GM21423 (cell line): ENCODE results near the gene PRSS16.
"Not testable (repeated sequence)": the region's sequence is repeated elsewhere in the genome, so short reads cannot be mapped to it uniquely, and the experiment has no call there.

Experiments
- ATAC-seq: cut with Tn5 transposase; IDR thresholded peaks from one replicate; pipeline ENCODE4 v1.9.1; 2021; ENCODE audit warnings: mild to moderate bottlenecking, moderate library complexity; ENCODE audit not compliant: unreplicated experiment

PRSS16 gene

GRCh38 chr6:27241443-27241842 is 6.1 kb upstream of the PRSS16 start:
- ATAC-seq, result no peak

DNA sequence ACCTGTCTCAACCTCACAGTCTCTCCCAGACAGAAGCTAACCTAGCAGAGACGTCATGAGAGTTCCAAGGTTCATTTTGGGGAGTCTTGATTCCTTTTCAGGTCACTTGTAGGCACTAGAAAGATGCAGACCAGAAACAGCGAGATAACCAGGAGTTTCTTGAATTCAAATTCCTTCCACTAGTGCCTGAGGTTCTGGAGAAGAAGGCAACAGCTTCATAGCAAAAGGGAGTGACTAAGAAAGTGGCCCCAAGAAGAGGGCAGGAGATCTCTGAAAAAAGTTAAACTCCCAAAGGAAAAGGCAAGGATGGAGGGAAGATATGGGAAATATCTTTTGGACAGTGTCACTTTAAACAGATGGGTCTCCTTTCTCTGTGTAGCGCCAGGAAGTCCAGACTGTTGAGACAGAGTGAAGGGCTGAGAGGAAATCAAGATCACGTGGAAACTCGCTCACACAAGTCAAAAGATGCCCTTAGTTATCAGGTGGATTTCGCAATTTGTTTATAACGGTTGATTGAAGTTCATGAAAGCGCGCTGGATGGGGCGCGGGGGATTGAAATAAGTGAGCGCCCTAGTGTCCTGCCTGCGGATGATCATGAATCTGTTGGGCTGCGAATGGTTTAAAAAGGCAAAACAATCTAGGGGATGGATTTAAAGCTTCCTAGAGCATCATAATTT is 4.8 kb upstream of the PRSS16 start:
- no peak for ATAC-seq

- ATAC-seq, result no peak
Observed at GRCh38 chr6:27248783-27249182, 1.3 kb downstream of the PRSS16 start.

GRCh38 chr6:27250277-27251111 is 3.0 kb downstream of the PRSS16 start:
- ATAC-seq, result no peak

GRCh38 chr6:27251112-27251605 is 3.7 kb downstream of the PRSS16 start:
- peak; percentile 50 for ATAC-seq

DNA sequence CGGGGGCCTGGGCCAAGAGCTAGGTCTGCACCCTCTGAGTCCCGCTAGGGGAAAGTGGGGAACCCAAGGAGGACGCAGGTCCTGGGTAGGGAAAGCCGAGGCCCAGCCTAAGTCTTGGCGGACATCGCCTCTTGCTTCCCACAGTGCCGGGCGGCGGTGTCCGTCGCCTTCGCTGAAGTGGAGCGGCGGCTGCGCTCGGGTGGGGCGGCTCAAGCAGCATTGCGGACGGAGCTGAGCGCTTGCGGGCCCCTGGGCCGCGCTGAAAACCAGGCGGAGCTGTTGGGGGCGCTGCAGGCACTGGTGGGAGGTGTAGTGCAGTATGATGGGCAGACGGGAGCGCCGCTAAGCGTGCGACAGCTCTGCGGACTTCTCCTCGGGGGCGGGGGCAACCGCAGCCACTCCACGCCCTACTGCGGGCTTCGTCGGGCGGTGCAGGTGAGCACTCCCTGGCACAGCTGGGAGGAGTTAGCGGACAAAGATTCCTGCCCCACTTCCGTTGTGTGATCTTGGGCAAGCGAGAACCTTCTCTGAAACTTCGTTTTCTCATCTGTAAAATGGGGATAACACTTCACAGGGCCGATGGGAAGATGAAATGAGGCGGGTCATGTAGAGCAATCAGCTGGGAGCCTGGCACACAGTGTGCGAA is 4.2 kb downstream of the PRSS16 start:
- ATAC-seq, result peak; percentile 64

GRCh38 chr6:27254566-27254965 is 7.1 kb downstream of the PRSS16 start:
- no peak for ATAC-seq

DNA sequence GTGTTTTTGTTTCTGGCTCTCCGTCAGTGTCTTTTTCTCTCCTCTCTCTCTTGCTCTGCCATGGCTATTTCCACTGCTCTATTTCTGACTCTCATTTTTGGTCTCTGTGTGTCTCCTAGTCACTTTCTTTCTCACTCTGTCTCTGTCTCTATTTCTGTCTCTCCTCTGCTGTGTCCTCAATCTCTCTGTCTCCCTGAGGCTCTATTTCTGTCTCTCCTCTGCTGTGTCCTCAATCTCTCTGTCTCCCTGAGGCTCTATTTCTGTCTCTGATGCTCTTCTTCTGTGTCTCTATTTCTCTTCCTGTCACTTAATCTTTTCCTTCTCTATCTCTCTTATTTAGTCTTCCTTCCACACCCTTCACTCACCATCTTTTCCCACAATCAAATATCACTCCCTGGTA is 8.4 kb downstream of the PRSS16 start:
- no peak for ATAC-seq

- ATAC-seq, result no peak
Observed at GRCh38 chr6:27260369-27260768, 12.9 kb downstream of the PRSS16 start.

DNA sequence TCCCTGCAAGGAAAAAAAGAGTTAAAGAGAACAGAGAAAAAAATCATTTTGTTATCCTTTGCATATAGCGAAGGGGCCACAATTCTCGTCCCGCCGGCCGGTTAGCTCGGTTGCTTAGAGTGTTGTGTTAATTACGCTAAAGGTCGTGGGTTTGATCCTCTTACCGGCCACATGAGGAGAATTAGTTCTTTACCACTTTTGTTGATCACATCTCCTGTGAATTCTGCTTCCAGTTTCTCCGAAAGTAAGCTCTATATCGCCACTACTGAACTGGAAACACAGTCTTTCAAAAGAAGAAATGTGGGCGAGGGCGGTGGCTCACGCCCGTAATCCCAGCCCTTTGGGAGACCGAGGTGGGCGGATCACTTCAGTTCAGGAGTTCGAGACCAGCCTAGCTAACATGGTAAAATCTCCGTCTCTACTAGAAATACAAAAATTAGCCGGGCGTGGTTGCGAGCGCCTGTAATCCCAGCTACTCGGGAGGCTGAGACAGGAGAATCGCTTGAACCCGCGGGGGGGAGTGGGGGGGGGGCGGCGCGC is 13.4 kb downstream of the PRSS16 start:
- no peak for ATAC-seq

DNA sequence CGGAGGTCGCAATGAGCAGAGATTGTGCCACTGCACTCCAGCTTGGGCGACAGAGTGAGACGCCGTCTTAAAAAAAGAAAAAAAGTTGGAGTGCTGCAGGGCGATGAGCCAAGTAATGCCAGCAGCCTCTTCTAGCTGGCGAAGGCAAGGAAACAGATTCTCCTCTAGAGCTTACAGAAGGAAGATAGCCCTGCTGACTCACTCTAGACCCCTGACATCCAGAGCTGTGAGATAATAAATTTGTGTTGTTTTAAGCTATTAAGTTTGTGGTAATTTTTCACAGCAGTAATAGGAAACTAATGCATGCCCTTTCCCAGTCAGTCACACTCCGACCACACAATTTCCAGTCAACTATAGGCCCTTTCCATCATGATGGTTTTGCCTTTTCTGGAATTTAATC is 16.4 kb downstream of the PRSS16 start:
- no peak for ATAC-seq

GRCh38 chr6:27267003-27267402 is 19.5 kb downstream of the PRSS16 start:
- not testable (repeated sequence) for ATAC-seq

DNA sequence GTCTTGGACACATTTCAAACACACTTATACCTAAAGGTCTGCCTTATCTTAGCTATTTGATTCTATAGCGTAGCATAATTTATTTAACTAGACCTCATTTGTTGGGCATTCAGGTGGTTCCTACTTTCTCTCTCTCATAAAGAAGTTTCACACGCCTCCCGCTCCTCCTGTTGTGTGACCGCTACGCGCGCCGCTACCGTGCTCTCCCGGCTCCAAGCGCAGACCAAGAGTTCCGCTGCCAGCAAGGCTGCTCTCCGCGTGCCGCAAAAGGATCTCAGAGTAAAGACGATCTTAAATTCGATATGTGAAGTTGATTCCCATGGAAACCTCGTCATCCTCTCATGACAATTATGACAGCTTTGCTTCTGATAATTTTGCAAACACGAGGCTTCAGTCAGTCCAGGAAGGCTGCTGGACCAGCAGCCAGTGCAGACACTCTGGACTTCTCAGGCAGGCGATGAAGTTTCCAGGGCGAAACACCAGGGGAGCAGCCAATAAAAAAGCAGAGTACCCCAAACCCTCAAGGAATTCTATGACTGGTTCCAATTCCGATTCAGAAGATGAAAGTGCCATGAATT is 20.4 kb downstream of the PRSS16 start:
- ATAC-seq, result no peak

- no peak for ATAC-seq
Observed at GRCh38 chr6:27268803-27269202, 21.3 kb downstream of the PRSS16 start.

- ATAC-seq, result no peak
Observed at GRCh38 chr6:27273783-27274182, 26.3 kb downstream of the PRSS16 start.

DNA sequence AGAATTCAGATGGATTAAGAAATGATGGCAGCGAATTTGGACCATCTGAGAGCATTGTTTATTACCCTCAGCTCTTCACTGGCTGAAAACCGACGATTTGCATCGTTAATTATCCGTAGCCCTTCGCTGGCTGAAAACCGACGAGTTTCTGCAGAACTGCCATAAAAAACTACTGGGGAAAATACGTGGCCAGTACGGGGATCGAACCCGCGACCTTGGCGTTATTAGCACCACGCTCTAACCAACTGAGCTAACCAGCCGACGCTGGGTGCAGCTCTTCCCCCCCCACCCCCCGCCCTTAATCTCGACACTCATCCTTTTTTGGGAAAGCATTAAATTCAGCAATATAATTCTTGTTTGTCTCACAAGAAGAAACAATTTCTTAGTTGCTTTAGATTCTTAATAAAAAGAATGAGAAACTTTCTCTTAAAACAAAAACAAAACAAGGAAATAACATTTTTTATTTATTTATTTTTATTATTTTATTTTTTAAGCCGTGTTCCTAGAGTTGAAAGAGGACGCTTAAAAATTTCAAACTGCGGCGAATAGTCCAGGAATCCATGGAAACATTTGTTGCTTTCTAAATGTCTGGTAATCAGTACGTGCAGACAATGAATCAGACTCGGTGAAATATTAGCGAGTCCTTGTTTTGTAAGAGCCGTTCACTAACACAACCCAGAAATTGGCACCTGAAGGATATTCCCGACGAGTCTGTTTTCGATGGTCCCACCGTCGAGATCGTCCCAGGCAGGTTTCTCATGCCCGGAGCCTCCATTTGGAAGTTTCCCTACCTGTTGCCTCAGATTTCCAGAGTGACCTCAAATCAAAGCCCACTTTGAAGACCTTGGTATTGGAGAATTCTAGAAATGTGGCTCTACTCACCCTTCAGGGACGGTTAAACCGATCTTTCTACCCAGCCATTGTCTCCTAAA is 27.8 kb downstream of the PRSS16 start:
- no peak for ATAC-seq

GRCh38 chr6:27279513-27280063 is 32.1 kb downstream of the PRSS16 start:
- no peak for ATAC-seq

- ATAC-seq, result no peak
Observed at GRCh38 chr6:27280064-27280539, 32.6 kb downstream of the PRSS16 start.

GRCh38 chr6:27280540-27281000 is 33.1 kb downstream of the PRSS16 start:
- ATAC-seq, result no peak
